OCI-LY7 (cell line): ENCODE data around the gene ARID4A. TPM values are rescaled to one million over a fixed set of nuclear protein-coding genes. Genes with fewer than 3 reads are reported as not detected.

Experiments used
- BruUV-seq: library from RNA; stranded (reverse); fragments of 400-500 nt; replicated peaks from 2 replicates; lab custom pipeline; 2021; lab: Mats Ljungman, UMichigan
- CTCF ChIA-PET: fragments of 300-600 bp; sonication (Branson Sonifier 250); formaldehyde crosslinking; loops from one replicate; lab custom pipeline; 2022; ENCODE audit warnings: antibody characterized with exemption; ENCODE audit not compliant: unreplicated experiment; lab: Charles Lee
- POLR2A ChIA-PET: fragments of 300-600 bp; sonication (Branson Sonifier 250); formaldehyde crosslinking; loops from one replicate; lab custom pipeline; 2022; ENCODE audit warnings: antibody characterized with exemption; lab: Charles Lee
- DNase-seq: peaks from one replicate; pipeline ENCODE4 v3.0.0-alpha.2; 2015; ENCODE audit warnings: low spot score
- H2AFZ ChIP-seq: fragments of 200-600 bp; sonication (generic), shearing (Covaris generic); 2 replicates; pipeline ENCODE4 v1.6.1; 2014; ENCODE audit warnings: mild to moderate bottlenecking, antibody characterized with exemption, low read length, moderate library complexity
- H3K27ac ChIP-seq: fragments of 200-600 bp; sonication (generic); 2 replicates; pipeline ENCODE4 v1.5.1; 2014; ENCODE audit warnings: mixed run types, low read depth, mild to moderate bottlenecking, moderate library complexity, low read length, inconsistent platforms; ENCODE audit not compliant: poor library complexity, severe bottlenecking
- H3K36me3 ChIP-seq: fragments of 200-600 bp; sonication (generic); 2 replicates; pipeline ENCODE4 v1.6.1; 2014; ENCODE audit warnings: mild to moderate bottlenecking, antibody characterized with exemption, low read length, moderate library complexity, mixed read lengths; ENCODE audit not compliant: insufficient read depth
- H3K4me1 ChIP-seq: fragments of 200-600 bp; sonication (generic); 2 replicates; pipeline ENCODE4 v1.5.1; 2014; ENCODE audit warnings: mild to moderate bottlenecking, low read length; ENCODE audit not compliant: insufficient read depth, poor library complexity, severe bottlenecking
- H3K4me2 ChIP-seq: fragments of 200-600 bp; sonication (generic); 2 replicates; pipeline ENCODE4 v1.6.1; 2014; ENCODE audit warnings: mild to moderate bottlenecking, low read length
- H3K4me3 ChIP-seq: fragments of 200-600 bp; sonication (generic); 2 replicates; pipeline ENCODE4 v1.5.1; 2014; ENCODE audit warnings: mild to moderate bottlenecking, low read depth, low read length; ENCODE audit not compliant: poor library complexity, severe bottlenecking
- H3K79me2 ChIP-seq: fragments of 200-600 bp; sonication (generic); 2 replicates; pipeline ENCODE4 v1.6.1; 2016; ENCODE audit warnings: low read depth, mild to moderate bottlenecking, low read length, moderate library complexity, mixed read lengths; ENCODE audit not compliant: insufficient read depth
- H3K9me2 ChIP-seq: fragments of 200-600 bp; sonication (generic); 2 replicates; pipeline ENCODE4 v1.6.1; 2016; ENCODE audit warnings: mild to moderate bottlenecking, low read length, mixed read lengths; ENCODE audit not compliant: insufficient read depth
- H3K9me3 ChIP-seq: fragments of 200-600 bp; sonication (generic); 2 replicates; pipeline ENCODE4 v1.6.1; 2014; ENCODE audit warnings: mild to moderate bottlenecking, mixed run types, low read length, mixed read lengths
- H4K20me1 ChIP-seq: fragments of 200-600 bp; sonication (generic); 2 replicates; pipeline ENCODE4 v1.6.1; 2014; ENCODE audit warnings: mild to moderate bottlenecking, antibody characterized with exemption, low read length, moderate library complexity, mixed read lengths; ENCODE audit not compliant: insufficient read depth
- CTCF ChIP-seq: fragments of 200-600 bp; sonication (generic); conservative IDR thresholded peaks from 2 replicates; pipeline ENCODE4 v1.5.1; 2014; ENCODE audit warnings: mild to moderate bottlenecking, antibody characterized with exemption, low read length, moderate library complexity, mixed read lengths
- EZH2phosphoT487 ChIP-seq: fragments of 200-600 bp; sonication (generic); IDR thresholded peaks from 2 replicates; pipeline ENCODE4 v1.6.1; 2018; ENCODE audit warnings: low read depth, borderline replicate concordance, mild to moderate bottlenecking, mixed run types, antibody characterized with exemption, low read length, moderate library complexity, mixed read lengths
- intact Hi-C: fragments of 100-400 bp; cut with micrococcal nuclease; formaldehyde crosslinking; loops from one replicate; pipeline ENCODE4 v1.10.0; 2022; ENCODE audit not compliant: unreplicated experiment
- total RNA-seq, 2 experiments: library from RNA; depleted of rRNA in 1 of 2; stranded (reverse); fragments of >200 nt in 1 of 2; shearing (Covaris generic) in 1 of 2; gene quantifications; 2 replicates each; pipeline ENCODE4 v1.2.3, GENCODE V29; 2014 to 2022

Gene ARID4A
- total RNA-seq, 2 experiments from 2014 or later = 10.3 to 38.2 TPM

GRCh38 chr14:58280954-58281787 is 17.2 kb upstream of the ARID4A start:
- H3K36me3 ChIP-seq = peaks cover 99% of the 10 kb centered on the region
- no peaks in the 10 kb centered on the region for H3K4me1 ChIP-seq
- intact Hi-C loops = no loop called here
- H3K9me3 ChIP-seq = no peaks in the 10 kb centered on the region
- H3K9me2 ChIP-seq = no peaks in the 10 kb centered on the region
- BruUV-seq = TSS peak; percentile 1
- TF ChIP-seq EZH2phosphoT487 (no peak), CTCF (no peak)
- no peak overlapping the region for H3K27ac ChIP-seq
- peaks cover 12% of the 10 kb centered on the region; the same call in 1 of the 2 replicates for H4K20me1 ChIP-seq
- H3K79me2 ChIP-seq = peaks cover 92% of the 10 kb centered on the region
- no peak overlapping the region for H3K4me2 ChIP-seq
- no peak overlapping the region for H2AFZ ChIP-seq
- no peak for DNase-seq
- no peak overlapping the region for H3K4me3 ChIP-seq
- ChIA-PET POLR2A (interaction anchor here (0.7 to 0.8 kb wide), 2 partner anchors 12 to 24 kb away, joined by 3 read pairs; no protein-coding TSS in a partner anchor), CTCF (no interaction called here)

GRCh38 chr14:58281969-58282368 is 16.4 kb upstream of the ARID4A start:
- TF ChIP-seq EZH2phosphoT487 (no peak), CTCF (no peak)
- H3K4me3 ChIP-seq = no peak overlapping the region
- H3K4me2 ChIP-seq = no peak overlapping the region
- BruUV-seq = no TSS peak
- H2AFZ ChIP-seq = no peak overlapping the region
- peaks cover 93% of the 10 kb centered on the region for H3K79me2 ChIP-seq
- H3K27ac ChIP-seq = no peak overlapping the region
- ChIA-PET POLR2A (interaction anchor here (0.7 kb wide), 1 partner anchor 11 kb away, joined by 3 read pairs; no protein-coding TSS in a partner anchor), CTCF (no interaction called here)
- peaks cover 12% of the 10 kb centered on the region; the same call in 1 of the 2 replicates for H4K20me1 ChIP-seq
- DNase-seq = no peak
- H3K4me1 ChIP-seq = no peaks in the 10 kb centered on the region
- H3K9me2 ChIP-seq = no peaks in the 10 kb centered on the region
- H3K36me3 ChIP-seq = peaks cover 99% of the 10 kb centered on the region
- H3K9me3 ChIP-seq = no peaks in the 10 kb centered on the region
- intact Hi-C loops = no loop called here
